Endodermal cell (in vitro differentiated cells): ENCODE measurements around the gene PRPH2. TPM values are rescaled to one million over a fixed set of nuclear protein-coding genes. Genes with fewer than 3 reads are reported as not detected.

Experiments
- DNase-seq: peaks from one replicate; pipeline ENCODE4 v3.0.0-alpha.2; 2017
- H3K27ac ChIP-seq: 2 replicates; pipeline ENCODE4 v1.5.1; 2013; ENCODE audit warnings: mild to moderate bottlenecking, low read depth, low read length, moderate library complexity
- H3K27me3 ChIP-seq: 2 replicates; pipeline ENCODE4 v1.6.1; 2013; ENCODE audit warnings: mild to moderate bottlenecking, low read length, moderate library complexity; ENCODE audit not compliant: insufficient read depth, control insufficient read depth, poor library complexity, severe bottlenecking
- H3K36me3 ChIP-seq: 2 replicates; pipeline ENCODE4 v1.7.0; 2013; ENCODE audit warnings: mild to moderate bottlenecking, low read length, moderate library complexity; ENCODE audit not compliant: control insufficient read depth, insufficient read depth
- H3K4me1 ChIP-seq: one replicate; pipeline ENCODE4 v1.7.0; 2013; ENCODE audit warnings: low read length; ENCODE audit not compliant: control insufficient read depth, insufficient read depth
- H3K4me3 ChIP-seq: 2 replicates; pipeline ENCODE4 v1.5.1; 2013; ENCODE audit warnings: mild to moderate bottlenecking, low read length, moderate library complexity
- H3K9ac ChIP-seq: 2 replicates; pipeline ENCODE4 v1.6.1; 2013; ENCODE audit warnings: mild to moderate bottlenecking, low read length, moderate library complexity; ENCODE audit not compliant: poor library complexity, severe bottlenecking; ENCODE audit errors: extremely low read depth
- H3K9me3 ChIP-seq: 2 replicates; pipeline ENCODE4 v1.6.1; 2013; ENCODE audit warnings: mild to moderate bottlenecking, low read length, moderate library complexity; ENCODE audit not compliant: control insufficient read depth
- H3K27ac Mint-ChIP-seq: 2 replicates; pipeline ENCODE4 v1.8.0; 2020; ENCODE audit warnings: mixed read lengths
- H3K27me3 Mint-ChIP-seq: 2 replicates; pipeline ENCODE4 v1.8.0; 2021; ENCODE audit warnings: mild to moderate bottlenecking, mixed read lengths; ENCODE audit not compliant: insufficient read depth
- H3K36me3 Mint-ChIP-seq: 2 replicates; pipeline ENCODE4 v1.8.0; 2020; ENCODE audit warnings: low read depth, mixed read lengths
- H3K4me1 Mint-ChIP-seq: 2 replicates; pipeline ENCODE4 v1.8.0; 2020; ENCODE audit warnings: mixed read lengths
- H3K4me3 Mint-ChIP-seq: 2 replicates; pipeline ENCODE4 v1.8.0; 2020; ENCODE audit warnings: mild to moderate bottlenecking, moderate library complexity, mixed read lengths
- H3K9me3 Mint-ChIP-seq: 2 replicates; pipeline ENCODE4 v1.8.0; 2020; ENCODE audit warnings: mild to moderate bottlenecking, mixed read lengths
- CTCF ChIP-seq: fragments of 200-600 bp; sonication (generic); conservative IDR thresholded peaks from 2 replicates; pipeline ENCODE4 v1.5.0; 2021; ENCODE audit warnings: antibody characterized with exemption, mild to moderate bottlenecking
- WGBS, 2 experiments: methylation state at CpG; one replicate each; pipeline versions ENCODE4 v1.1.5 to v1.1.7; 2013; ENCODE audit warnings: missing lambda C conversion rate in 2 of 2, mixed read lengths in 1 of 2; ENCODE audit not compliant: insufficient coverage in 1 of 2, insufficient read length in 1 of 2; 5-methylcytosine and 5-hydroxymethylcytosine counted together
- total RNA-seq, 2 donors: library from RNA; stranded (reverse); fragmentation: NEBNext Ultra II Directional in 1 of 2; extraction: Animal tissue kit (Norgen Biotek cat#: 25700) in 1 of 2; gene quantifications; 2 replicates in 1 of 2; 3 replicates in 1 of 2; pipeline ENCODE4 v1.2.1, GENCODE V29; 2021

PRPH2 gene
- total RNA-seq, 2 donors from 2014 or later, result 0.35 to 0.40 TPM

- H3K4me1 Mint-ChIP-seq, result peaks cover 25% of the 10 kb centered on the region
Observed at GRCh38 chr6:42758756-42759430, 36.5 kb upstream of the PRPH2 start.

GRCh38 chr6:42756722-42757121 lies 34.3 kb upstream of the PRPH2 start:
- H3K27me3 Mint-ChIP-seq, result no peaks in the 10 kb centered on the region
- Histone ChIP-seq H3K4me1 (no peaks in the 10 kb centered on the region), H3K27me3 (no peaks in the 10 kb centered on the region), H3K9ac (no peak overlapping the region), H3K9me3 (no peaks in the 10 kb centered on the region), H3K4me3 (no peak overlapping the region), H3K27ac (no peak overlapping the region), H3K36me3 (peaks cover 5% of the 10 kb centered on the region)
- DNase-seq, result peak; percentile 50
- peaks cover 9% of the 10 kb centered on the region for H3K36me3 Mint-ChIP-seq
- H3K4me1 Mint-ChIP-seq, result peaks cover 25% of the 10 kb centered on the region
- no peaks in the 10 kb centered on the region for H3K9me3 Mint-ChIP-seq
- H3K4me3 Mint-ChIP-seq, result no peak overlapping the region
- WGBS, 2 experiments, result 100% methylated on average over 2 of the region's 7 CpGs; no CpG with 5 or more reads in 1 of the 2 experiments
- no peak for TF ChIP-seq CTCF
- H3K27ac Mint-ChIP-seq, result no peak overlapping the region

More at GRCh38 chr6:42758756-42759430, 36.5 kb upstream of the PRPH2 start:
- no peaks in the 10 kb centered on the region for H3K9me3 ChIP-seq
- no peaks in the 10 kb centered on the region for H3K27me3 Mint-ChIP-seq
- no peak overlapping the region for H3K4me3 Mint-ChIP-seq
- no peak overlapping the region for H3K27ac ChIP-seq
- H3K36me3 Mint-ChIP-seq, result peaks cover 12% of the 10 kb centered on the region
- no peaks in the 10 kb centered on the region for H3K27me3 ChIP-seq
- no peak for DNase-seq
- TF ChIP-seq CTCF, result no peak
- H3K27ac Mint-ChIP-seq, result no peak overlapping the region
- no peak overlapping the region for H3K9ac ChIP-seq
- 88 to 93% methylated on average over 3 of the region's 3 CpGs for WGBS, 2 experiments
- peaks cover 5% of the 10 kb centered on the region for H3K36me3 ChIP-seq
- H3K4me3 ChIP-seq, result no peak overlapping the region
- peaks cover 4% of the 10 kb centered on the region for H3K4me1 ChIP-seq
- no peaks in the 10 kb centered on the region for H3K9me3 Mint-ChIP-seq

- Mint-ChIP-seq H3K4me3 (no peak overlapping the region), H3K9me3 (no peaks in the 10 kb centered on the region), H3K27me3 (no peaks in the 10 kb centered on the region), H3K4me1 (peaks cover 25% of the 10 kb centered on the region), H3K27ac (peak overlapping the region; percentile 33), H3K36me3 (peaks cover 9% of the 10 kb centered on the region)
- Histone ChIP-seq H3K27me3 (no peaks in the 10 kb centered on the region), H3K4me3 (no peak overlapping the region), H3K36me3 (peaks cover 2% of the 10 kb centered on the region), H3K27ac (no peak overlapping the region), H3K9ac (no peak overlapping the region), H3K9me3 (no peaks in the 10 kb centered on the region), H3K4me1 (no peaks in the 10 kb centered on the region)
- TF ChIP-seq CTCF, result no peak
- no peak for DNase-seq
- WGBS, 2 experiments, result 92 to 93% methylated on average over 4 to 5 of the region's 5 CpGs
Observed at GRCh38 chr6:42754759-42755158, 32.4 kb upstream of the PRPH2 start.
